GM21381 (cell line): Measurements from ENCODE around the gene HS6ST1.
"Not testable (repeated sequence)": the region's sequence is repeated elsewhere in the genome, so short reads cannot be mapped to it uniquely, and the experiment has no call there.

Source experiments
- ATAC-seq: cut with Tn5 transposase; IDR thresholded peaks from one replicate; pipeline ENCODE4 v1.9.1; 2021; ENCODE audit warnings: mild to moderate bottlenecking, moderate library complexity; ENCODE audit not compliant: unreplicated experiment

The HS6ST1 gene

GRCh38 chr2:128269990-128270671, 48.5 kb downstream of the HS6ST1 start:
- ATAC-seq: no peak

DNA sequence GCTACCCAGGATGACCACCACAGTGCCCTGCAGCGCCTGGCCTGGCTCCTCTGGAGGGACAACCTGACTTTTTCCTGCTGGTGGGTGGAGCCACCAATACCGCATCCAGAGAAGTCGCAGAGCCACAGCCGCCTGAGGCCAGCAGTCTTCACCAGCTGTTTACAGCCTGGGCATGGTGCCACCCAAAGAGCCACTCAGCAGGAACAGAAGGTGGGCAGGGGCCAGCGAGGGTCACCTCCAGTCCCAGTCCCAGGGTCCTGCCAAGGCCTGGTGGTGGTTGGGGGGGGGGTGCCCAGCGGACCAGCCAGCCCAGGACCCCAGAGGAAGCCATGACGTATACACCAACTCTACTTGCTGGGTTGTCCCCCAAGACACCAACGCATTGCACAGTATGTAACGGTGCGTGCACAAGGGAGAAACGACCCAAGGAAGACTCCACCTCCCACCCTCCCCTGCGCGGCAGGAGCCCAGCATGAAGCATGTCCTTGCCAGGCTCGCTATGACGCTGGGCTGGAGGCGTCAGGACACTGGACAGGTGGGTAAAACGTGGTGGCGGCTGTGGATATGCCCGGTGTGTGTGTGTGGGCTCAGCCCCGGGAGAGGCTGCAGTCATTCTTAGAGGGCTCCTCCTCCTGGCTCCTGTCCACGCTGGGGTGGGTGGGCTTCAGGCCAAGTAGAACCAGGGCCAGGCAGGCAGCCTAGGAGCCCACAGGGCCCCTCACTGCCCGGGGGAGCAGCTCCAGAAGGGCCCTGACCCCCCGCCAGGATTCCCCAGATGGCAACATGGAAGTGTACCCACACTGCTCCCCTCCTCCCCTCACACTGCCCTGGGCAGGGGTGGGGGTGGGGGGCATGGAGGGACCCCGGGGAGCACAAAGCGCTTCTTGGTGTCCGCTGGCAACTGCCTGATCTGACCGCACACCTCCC, 49.3 kb downstream of the HS6ST1 start:
- ATAC-seq: no peak

DNA sequence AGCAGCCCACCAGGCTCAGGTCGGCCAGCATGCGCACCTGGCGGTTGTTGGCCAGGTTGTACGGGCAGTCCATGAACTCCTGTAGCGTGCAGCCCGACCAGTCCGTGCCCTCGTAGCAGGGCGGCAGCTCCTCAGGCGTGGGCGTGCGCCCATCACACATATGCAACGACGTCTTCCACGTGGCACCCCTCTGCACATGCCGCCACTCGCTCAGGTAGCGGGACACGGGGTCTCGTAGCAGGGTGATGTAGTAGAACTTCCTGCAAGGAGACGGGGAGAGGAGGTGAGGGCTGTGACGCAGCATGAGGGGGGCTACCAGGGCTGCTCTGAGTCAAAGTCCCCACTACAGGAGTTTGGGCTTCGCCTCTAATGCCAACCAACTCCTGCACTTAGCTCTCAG, 50.1 kb downstream of the HS6ST1 start:
- ATAC-seq: not testable (repeated sequence)

DNA sequence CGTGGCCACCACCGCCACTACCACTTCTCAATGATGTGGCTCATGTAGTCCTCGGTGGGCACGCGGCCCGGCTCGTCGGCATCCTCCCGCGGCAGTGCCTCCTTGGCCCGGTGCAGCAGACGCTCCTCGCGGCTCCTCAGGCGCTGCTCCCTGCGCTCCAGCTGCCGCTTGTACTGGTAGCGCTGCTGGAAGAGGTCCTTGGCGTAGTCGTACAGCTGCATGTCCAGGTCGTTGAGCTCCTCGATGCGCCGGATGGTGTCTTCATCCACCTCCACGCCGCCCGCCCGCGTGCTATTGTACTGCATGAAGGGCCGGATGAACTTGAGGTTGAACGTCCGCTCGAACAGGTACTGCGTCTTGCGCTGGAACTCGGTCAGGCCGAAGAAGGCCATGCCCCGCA, 50.5 kb downstream of the HS6ST1 start:
- not testable (repeated sequence) for ATAC-seq

DNA sequence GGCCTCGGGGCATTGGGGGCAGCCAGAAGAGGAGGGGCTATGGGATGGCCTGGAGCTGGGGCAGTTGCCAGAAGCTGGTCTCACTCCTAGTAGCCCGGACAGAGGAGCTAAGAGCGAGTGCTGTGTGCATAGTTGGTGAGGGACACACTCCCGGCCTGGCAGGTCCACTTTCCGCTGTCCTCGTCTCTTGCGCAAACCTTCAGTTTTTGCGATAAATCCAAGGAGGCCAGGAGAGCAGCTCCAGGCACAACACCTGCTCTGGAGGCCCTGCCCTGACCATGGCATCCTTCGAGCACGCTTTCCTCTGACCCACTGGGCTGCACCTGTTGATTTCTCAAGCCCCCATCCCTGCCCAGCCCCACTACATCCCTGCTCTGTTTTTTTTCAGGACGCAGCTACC, 51.0 kb downstream of the HS6ST1 start:
- ATAC-seq: not testable (repeated sequence)

DNA sequence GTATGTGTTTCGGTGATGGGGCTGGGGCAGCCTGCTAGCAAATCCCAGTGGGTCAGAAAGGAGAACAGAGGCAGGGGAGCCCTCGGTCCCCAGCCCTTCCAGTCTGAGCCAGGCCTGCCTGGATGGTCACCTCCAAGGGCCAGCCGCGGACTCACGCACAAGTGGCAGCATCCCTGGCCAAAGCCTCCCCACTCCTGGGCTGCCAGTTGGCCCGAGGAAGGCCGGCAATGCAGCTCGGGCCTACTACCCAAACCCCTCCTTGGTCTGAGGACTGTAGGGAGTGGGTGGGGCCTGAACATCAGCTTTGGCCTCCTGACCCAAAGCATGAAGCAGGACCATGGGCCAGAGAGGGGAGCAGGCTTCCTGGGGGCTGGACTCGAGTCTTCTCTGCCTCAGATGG, 51.5 kb downstream of the HS6ST1 start:
- ATAC-seq: not testable (repeated sequence)

DNA sequence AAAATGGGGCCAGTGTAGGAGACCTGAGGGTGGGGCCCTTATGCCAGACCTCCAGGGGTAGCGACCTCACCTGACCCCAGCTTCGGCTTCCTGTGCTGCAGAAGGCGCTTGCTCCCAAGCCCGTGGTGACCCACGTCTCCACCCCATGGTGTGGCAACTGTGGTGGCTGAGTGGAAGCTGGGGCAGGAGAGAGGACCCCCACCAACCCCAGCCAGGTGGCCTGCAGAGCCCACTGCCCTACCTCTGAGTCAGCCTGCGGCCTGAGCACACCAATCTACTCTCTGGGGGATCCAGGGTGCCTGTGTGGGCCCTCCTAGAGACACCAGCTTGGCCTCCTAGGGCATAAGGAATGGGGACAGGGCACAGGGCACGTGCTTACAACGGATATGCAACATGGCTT, 52.2 kb downstream of the HS6ST1 start:
- not testable (repeated sequence) for ATAC-seq

DNA sequence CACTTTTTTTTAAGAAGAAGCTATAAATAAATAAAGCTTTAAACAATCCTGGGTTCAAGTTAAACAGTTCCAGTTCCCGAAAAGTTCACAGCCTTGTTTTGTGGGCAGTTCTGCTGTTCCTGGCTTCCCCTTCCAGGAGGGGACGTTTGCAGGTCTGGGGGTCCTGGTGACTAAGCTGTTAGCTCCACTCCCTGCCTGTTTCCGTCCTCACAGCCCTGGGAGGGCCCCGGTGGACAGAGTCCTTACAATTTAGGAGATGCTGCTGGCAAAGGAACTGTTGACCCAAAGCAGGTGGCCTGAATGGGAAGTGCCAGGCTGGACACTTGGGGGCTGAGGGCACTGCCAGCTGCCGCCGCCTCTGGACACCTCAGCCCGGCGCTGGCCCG, 53.1 kb downstream of the HS6ST1 start:
- ATAC-seq: not testable (repeated sequence)

DNA sequence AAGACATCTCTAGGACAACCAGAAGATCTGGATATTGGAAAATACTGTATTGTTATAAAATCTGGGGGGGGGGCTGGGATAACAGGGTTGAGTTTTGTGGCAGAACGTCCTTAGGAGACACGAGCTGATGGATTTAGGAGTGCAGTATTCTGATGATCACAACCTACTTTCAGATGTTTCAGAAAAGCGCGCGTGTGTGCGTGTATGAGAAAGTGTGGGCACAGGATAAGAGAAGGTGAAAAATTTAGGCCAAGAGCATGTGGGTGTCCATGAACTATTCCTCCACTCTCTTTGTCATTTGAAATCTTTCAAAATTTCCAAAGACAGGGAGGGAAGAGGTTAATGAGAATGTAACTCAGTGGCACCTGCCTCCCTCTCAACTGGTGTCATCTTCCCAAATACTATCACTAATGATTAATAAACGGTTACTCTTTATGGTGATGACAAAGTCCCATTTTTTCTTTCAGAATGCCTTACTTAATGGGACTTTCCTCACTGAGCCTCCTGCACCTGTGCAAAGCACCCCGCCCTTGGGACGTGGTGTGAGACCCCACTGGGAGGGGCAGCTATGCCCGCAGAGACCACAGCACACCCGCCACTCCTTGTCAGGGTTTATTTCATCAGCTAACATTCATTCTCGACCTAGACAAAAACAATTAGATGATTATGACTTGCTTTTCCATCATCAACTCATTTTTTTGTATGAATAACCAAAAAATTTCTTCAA, 53.6 kb downstream of the HS6ST1 start:
- no peak for ATAC-seq

- no peak for ATAC-seq
Measured at GRCh38 chr2:128263902-128264331, 54.8 kb downstream of the HS6ST1 start.

GRCh38 chr2:128262315-128263253, 56.1 kb downstream of the HS6ST1 start:
- no peak for ATAC-seq

DNA sequence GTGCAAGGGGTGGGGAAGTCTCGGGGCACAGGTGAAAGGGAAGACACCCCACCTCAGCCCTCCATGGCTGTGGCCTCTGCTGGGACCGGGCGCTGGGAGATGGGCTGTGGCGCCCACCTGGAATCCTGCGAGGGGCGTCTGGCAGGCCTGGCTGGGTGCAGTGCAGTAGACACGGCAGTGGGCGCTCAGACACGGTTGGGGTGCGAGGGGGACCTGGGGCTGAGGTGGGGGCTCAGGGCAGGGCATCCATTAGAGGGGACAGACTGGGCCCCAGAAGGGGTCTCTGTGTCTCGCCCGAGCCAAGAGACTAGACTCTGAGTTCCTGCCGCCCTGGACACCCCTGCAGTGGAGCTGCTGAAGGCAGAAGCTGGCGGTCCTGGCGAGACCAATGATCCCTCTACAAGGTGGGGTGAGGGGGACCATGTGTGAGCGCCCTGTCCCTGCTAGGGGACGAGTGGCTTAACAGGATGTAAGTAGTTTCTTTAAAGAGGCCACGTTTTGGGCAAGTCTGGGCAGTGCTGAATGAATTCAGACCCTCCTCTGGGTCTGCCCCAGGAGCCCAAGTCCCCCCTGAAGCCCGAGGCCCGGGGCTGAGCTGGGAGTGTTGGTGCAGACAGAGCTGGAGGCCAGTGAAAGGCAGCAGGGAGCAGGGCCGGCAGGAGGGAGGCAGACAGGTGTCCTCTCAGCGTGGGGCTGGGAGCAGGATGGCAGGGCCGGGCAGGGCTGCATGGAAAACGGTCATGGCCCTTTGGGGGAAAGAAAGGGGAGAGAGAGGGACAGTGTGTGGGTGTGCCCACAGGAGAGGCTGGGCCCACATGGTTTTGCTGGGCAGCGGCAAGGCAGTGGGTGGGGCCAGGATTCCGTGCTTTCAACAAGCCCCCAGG, 57.2 kb downstream of the HS6ST1 start:
- ATAC-seq: no peak

GRCh38 chr2:128260239-128261138, 58.2 kb downstream of the HS6ST1 start:
- ATAC-seq: no peak

DNA sequence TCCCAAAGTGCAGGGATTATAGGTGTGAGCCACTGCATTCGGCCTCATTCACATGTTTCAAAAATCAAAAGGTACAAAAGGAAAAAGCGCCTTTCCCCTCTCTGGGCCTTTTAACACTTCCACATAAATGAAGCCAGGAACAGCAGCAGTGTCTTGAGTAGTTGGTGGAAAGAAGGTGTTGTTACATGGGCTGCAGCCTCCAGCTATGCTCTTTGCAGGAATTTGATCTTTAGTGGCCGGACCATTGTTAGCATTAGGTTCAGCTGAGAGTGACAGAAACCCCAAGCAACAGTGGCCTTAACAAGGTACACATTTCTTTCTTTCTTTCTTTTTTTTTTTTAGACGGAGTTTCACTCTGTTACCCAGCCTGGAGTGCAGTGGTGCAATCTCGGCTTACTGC, 59.1 kb downstream of the HS6ST1 start:
- no peak for ATAC-seq

DNA sequence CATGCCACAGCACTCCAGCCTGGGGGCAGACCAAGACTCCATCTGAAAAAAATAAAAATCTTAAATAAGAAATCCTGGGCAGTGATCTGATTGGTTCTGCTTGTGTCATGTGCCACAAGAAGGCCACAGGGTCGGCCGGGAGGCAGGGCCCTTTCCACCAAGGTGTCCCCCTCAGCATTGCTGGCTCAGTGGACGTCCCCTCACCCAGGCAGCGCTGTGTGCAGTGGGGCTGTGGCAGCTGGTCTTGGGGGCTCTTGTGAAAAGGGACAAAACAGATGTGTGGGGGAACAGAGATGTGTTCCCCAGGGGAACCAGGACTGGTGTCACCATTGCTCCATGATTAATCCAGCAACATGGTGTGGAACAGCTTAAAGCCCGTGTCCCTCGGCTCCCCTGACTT, 60.5 kb downstream of the HS6ST1 start:
- no peak for ATAC-seq

DNA sequence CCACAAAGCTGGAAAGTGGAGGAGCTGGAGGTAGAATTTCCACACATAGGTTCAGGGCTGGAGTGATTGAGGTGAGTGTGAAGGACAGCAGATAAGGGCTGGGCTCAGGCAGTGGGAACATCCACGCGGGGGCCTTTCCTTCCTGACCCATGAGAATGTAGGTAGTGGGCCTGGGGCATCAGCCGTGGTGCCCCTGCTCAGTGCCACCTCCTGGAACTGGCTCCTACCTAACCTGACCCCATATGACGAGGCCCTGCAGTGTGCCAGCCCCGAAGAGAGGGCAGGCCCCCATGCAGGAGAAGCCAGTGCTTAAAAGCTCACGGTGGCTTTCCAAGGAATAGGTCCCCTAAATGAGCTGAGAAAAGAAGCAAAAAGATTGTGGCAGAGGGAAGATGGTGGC, 66.2 kb downstream of the HS6ST1 start:
- ATAC-seq: no peak

DNA sequence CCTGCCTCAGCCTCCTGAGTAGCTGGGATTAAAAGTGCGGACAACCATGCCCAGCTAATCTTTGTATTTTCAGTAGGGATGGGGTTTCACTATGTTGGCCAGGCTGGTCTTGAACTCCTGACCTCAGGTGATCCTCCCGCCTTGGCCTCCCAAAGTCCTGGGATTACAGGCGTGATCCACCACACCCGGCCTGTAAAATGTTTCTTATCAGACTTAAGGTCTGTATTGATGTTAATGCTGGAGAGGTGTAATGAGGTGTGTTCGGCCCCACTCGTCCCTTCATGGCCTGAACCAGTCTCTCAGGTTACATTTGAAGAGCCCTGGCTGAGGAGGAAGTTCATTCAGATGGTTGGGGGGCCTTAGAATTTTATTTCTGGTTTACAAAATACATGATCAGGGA, 66.6 kb downstream of the HS6ST1 start:
- not testable (repeated sequence) for ATAC-seq
